HepG2 (cell line): ENCODE measurements around the gene PLIN3. TPM values are rescaled to one million over a fixed set of nuclear protein-coding genes. Genes with fewer than 3 reads are reported as not detected.

Source experiments
- CEBPG ChIP-seq: IDR thresholded peaks from 2 replicates; pipeline ENCODE4 v1.6.1; 2016
- FOXM1 ChIP-seq: sonication (generic); formaldehyde crosslinking; IDR thresholded peaks from 2 replicates; pipeline ENCODE4 v1.5.0; 2020; ENCODE audit warnings: missing genetic modification reagents
- HNF1B ChIP-seq: sonication (generic); formaldehyde crosslinking; IDR thresholded peaks from 2 replicates; pipeline ENCODE4 v1.5.1; 2020; ENCODE audit warnings: mild to moderate bottlenecking, moderate library complexity, missing genetic modification reagents
- KDM3A ChIP-seq: IDR thresholded peaks from 2 replicates; pipeline ENCODE4 v1.6.1; 2018; ENCODE audit warnings: low read depth, missing compliant biosample characterization
- MTF1 ChIP-seq: sonication (generic); formaldehyde crosslinking; IDR thresholded peaks from 2 replicates; pipeline ENCODE4 v1.5.0; 2020; ENCODE audit warnings: missing genetic modification reagents
- RFX1 ChIP-seq: fragments of 450-650 bp; IDR thresholded peaks from 2 replicates; pipeline ENCODE4 v1.6.1; 2017
- SCMH1 ChIP-seq: sonication (generic); formaldehyde crosslinking; IDR thresholded peaks from 2 replicates; pipeline ENCODE4 v1.9.0; 2021; ENCODE audit warnings: missing genetic modification reagents, mild to moderate bottlenecking, borderline replicate concordance
- SP2 ChIP-seq: sonication (generic); formaldehyde crosslinking; IDR thresholded peaks from 2 replicates; pipeline ENCODE4 v1.5.1; 2020; ENCODE audit warnings: mild to moderate bottlenecking, missing genetic modification reagents
- THYN1 ChIP-seq: sonication (generic); formaldehyde crosslinking; IDR thresholded peaks from 2 replicates; pipeline ENCODE4 v1.8.1; 2023; ENCODE audit warnings: low read depth, mild to moderate bottlenecking, moderate library complexity, missing genetic modification reagents, borderline replicate concordance
- TIGD3 ChIP-seq: sonication (generic); formaldehyde crosslinking; IDR thresholded peaks from 2 replicates; pipeline ENCODE4 v1.5.1; 2020; ENCODE audit warnings: mild to moderate bottlenecking, missing genetic modification reagents, borderline replicate concordance
- ZBTB4 ChIP-seq: sonication (generic); formaldehyde crosslinking; IDR thresholded peaks from 2 replicates; pipeline ENCODE4 v1.4.0; 2020; ENCODE audit warnings: missing genetic modification reagents, mild to moderate bottlenecking, borderline replicate concordance
- ZFP91 ChIP-seq: sonication (generic); formaldehyde crosslinking; IDR thresholded peaks from 2 replicates; pipeline ENCODE4 v1.9.0; 2022; ENCODE audit warnings: missing genetic modification reagents, mild to moderate bottlenecking, borderline replicate concordance
- ZNF7 ChIP-seq: IDR thresholded peaks from 2 replicates; pipeline ENCODE4 v1.6.1; 2016; ENCODE audit warnings: missing biosample characterization, missing genetic modification reagents
- ZNF782 ChIP-seq: sonication (generic); formaldehyde crosslinking; IDR thresholded peaks from 2 replicates; pipeline ENCODE4 v1.4.0; 2020; ENCODE audit warnings: missing genetic modification reagents, mild to moderate bottlenecking, borderline replicate concordance
- polyA plus RNA-seq, 8 experiments: library from polyadenylated mRNA; depleted of rRNA in 3 of 8; stranded (reverse) in 7 of 8; unstranded in 1 of 8; fragments of >200 nt; fragmentation: Illumina TruSeq in 4 of 8; extraction: Trizol in 4 of 8; gene quantifications; 2 replicates each; pipeline versions ENCODE4 v1.2.1 to v1.2.3, GENCODE V29; 2011 to 2016; ENCODE audit warnings: low read depth in 4 of 8, missing spikeins in 1 of 8, mixed read lengths in 1 of 8; ENCODE audit not compliant: insufficient read depth in 1 of 8
- total RNA-seq, 5 experiments: library from RNA; depleted of rRNA; stranded (reverse); fragments of >200 nt; fragmentation: Illumina TruSeq; extraction: Trizol; gene quantifications; 2 replicates each; pipeline ENCODE4 v1.2.3, GENCODE V29; 2016; ENCODE audit warnings: low read depth in 1 of 5
- TF ChIP-seq, protein P1 (sequence below): sonication (generic); formaldehyde crosslinking; IDR thresholded peaks from 2 replicates; pipeline ENCODE4 v1.4.0; 2020; ENCODE audit warnings: missing genetic modification reagents, borderline replicate concordance
- TF ChIP-seq, protein P2 (sequence below): sonication (generic); formaldehyde crosslinking; IDR thresholded peaks from 2 replicates; pipeline ENCODE4 v1.8.1; 2023; ENCODE audit warnings: mild to moderate bottlenecking, missing genetic modification reagents

PLIN3 gene
- total and polyA plus RNA-seq, 2 of the 13 experiments (the other 11 are each of a cell fraction or from before 2014, with no cell fraction given) = 49.3 to 57.9 TPM

DNA sequence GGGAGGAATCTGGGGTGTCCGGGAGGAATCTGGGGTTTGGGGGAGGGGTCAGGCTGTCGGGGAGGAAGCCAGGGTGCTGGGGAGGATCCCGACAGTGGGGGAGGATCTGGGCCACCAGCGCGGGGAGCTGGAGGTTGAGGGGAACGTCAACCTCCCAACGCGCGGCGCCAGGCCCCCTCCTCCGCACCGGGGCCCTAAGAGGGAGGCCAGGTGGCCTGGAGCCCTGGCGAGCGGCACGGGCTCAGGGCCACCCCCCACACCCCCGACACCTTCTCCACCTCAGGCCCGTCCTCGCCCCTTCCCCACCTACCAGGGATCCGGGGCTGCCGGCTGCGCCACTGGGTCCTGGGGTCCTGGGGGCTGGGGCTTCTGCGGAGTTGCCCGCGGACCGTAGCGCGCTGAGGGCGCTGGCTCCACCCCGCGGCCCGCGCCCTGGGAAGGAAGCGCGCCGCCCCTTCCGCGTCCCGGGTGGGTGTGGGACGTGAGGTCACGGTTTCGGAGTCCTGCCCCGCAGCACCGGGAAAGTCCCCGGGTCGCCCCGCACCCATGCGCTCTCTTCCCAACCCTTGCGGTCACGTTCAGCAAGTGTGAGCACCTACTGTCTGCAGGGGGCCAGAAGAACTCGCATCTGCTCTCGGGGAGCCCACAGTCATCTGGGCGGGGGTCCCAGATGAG, 36.0 kb downstream of the PLIN3 start, which contains the start of gene TICAM1 (continued):
- no peak for TF ChIP-seq ZBTB4 (CRISPR knock-in tag)
- TF ChIP-seq MTF1 = no peak
- TF ChIP-seq, protein P1, sequence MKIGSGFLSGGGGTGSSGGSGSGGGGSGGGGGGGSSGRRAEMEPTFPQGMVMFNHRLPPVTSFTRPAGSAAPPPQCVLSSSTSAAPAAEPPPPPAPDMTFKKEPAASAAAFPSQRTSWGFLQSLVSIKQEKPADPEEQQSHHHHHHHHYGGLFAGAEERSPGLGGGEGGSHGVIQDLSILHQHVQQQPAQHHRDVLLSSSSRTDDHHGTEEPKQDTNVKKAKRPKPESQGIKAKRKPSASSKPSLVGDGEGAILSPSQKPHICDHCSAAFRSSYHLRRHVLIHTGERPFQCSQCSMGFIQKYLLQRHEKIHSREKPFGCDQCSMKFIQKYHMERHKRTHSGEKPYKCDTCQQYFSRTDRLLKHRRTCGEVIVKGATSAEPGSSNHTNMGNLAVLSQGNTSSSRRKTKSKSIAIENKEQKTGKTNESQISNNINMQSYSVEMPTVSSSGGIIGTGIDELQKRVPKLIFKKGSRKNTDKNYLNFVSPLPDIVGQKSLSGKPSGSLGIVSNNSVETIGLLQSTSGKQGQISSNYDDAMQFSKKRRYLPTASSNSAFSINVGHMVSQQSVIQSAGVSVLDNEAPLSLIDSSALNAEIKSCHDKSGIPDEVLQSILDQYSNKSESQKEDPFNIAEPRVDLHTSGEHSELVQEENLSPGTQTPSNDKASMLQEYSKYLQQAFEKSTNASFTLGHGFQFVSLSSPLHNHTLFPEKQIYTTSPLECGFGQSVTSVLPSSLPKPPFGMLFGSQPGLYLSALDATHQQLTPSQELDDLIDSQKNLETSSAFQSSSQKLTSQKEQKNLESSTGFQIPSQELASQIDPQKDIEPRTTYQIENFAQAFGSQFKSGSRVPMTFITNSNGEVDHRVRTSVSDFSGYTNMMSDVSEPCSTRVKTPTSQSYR (CRISPR knock-in tag) = no peak
- TF ChIP-seq, protein P2, sequence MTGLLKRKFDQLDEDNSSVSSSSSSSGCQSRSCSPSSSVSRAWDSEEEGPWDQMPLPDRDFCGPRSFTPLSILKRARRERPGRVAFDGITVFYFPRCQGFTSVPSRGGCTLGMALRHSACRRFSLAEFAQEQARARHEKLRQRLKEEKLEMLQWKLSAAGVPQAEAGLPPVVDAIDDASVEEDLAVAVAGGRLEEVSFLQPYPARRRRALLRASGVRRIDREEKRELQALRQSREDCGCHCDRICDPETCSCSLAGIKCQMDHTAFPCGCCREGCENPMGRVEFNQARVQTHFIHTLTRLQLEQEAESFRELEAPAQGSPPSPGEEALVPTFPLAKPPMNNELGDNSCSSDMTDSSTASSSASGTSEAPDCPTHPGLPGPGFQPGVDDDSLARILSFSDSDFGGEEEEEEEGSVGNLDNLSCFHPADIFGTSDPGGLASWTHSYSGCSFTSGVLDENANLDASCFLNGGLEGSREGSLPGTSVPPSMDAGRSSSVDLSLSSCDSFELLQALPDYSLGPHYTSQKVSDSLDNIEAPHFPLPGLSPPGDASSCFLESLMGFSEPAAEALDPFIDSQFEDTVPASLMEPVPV (CRISPR knock-in tag) = 0 out of 2 replicates have a peak, but pooled peaks have one; percentile 27
- TF ChIP-seq KDM3A = 0 out of 2 replicates have a peak, but pooled peaks have one; percentile 31
- peak; percentile 57; the same call in 1 of the 2 replicates for TF ChIP-seq ZFP91 (CRISPR knock-in tag)
- TF ChIP-seq CEBPG (CRISPR knock-in tag) = no peak
- TF ChIP-seq RFX1 = no peak
- no peak for TF ChIP-seq FOXM1 (CRISPR knock-in tag)
- no peak for TF ChIP-seq THYN1 (CRISPR knock-in tag)
- TF ChIP-seq TIGD3 (CRISPR knock-in tag) = no peak
- no peak for TF ChIP-seq ZNF7 (CRISPR knock-in tag)
- no peak for TF ChIP-seq SCMH1 (CRISPR knock-in tag)
- 0 out of 2 replicates have a peak, but pooled peaks have one; percentile 45 for TF ChIP-seq ZNF782 (CRISPR knock-in tag)
- TF ChIP-seq HNF1B (CRISPR knock-in tag) = peak; percentile 39; the same call in 1 of the 2 replicates
- TF ChIP-seq SP2 (CRISPR knock-in tag) = peak; percentile 11; the same call in 1 of the 2 replicates
